Neural cell (in vitro differentiated cells): ENCODE data around the gene LSM5. TPM values are rescaled to one million over a fixed set of nuclear protein-coding genes. Genes with fewer than 3 reads are reported as not detected.

Experiments used
- H2AFZ ChIP-seq: fragments of 200-600, 300-800 bp; sonication (generic), shearing (Covaris generic); 2 replicates; pipeline ENCODE4 v1.6.0; 2014; ENCODE audit warnings: low read depth, mild to moderate bottlenecking, antibody characterized with exemption, low read length, moderate library complexity
- H3F3A ChIP-seq: fragments of 200-600 bp; shearing (Covaris generic); 2 replicates; pipeline ENCODE4 v1.6.1; 2016; ENCODE audit warnings: mild to moderate bottlenecking, moderate library complexity, mixed read lengths, antibody characterized with exemption, low read length; ENCODE audit not compliant: insufficient read depth, poor library complexity, severe bottlenecking
- H3K27ac ChIP-seq: fragments of 200-600, 300-800 bp; sonication (generic), shearing (Covaris generic); 2 replicates; pipeline ENCODE4 v1.5.1; 2014; ENCODE audit warnings: mild to moderate bottlenecking, low read length, moderate library complexity
- H3K27me3 ChIP-seq: fragments of 300-800, 200-600 bp; sonication (generic), shearing (Covaris generic); 2 replicates; pipeline ENCODE4 v1.6.0; 2014; ENCODE audit warnings: mild to moderate bottlenecking, low read depth, low read length, moderate library complexity; ENCODE audit not compliant: insufficient read depth
- H3K36me3 ChIP-seq: fragments of 300-800, 200-600 bp; sonication (generic), shearing (Covaris generic); 2 replicates; pipeline ENCODE4 v1.5.1; 2014; ENCODE audit warnings: mild to moderate bottlenecking, antibody characterized with exemption, low read length, moderate library complexity; ENCODE audit not compliant: insufficient read depth
- H3K4me2 ChIP-seq: fragments of 300-800, 200-600 bp; sonication (generic), shearing (Covaris generic); 2 replicates; pipeline ENCODE4 v1.6.0; 2014; ENCODE audit warnings: mild to moderate bottlenecking, low read length
- H3K4me3 ChIP-seq: fragments of 300-800, 200-600 bp; sonication (generic), shearing (Covaris generic); 2 replicates; pipeline ENCODE4 v1.5.1; 2014; ENCODE audit warnings: mild to moderate bottlenecking, low read length, moderate library complexity
- H3K79me2 ChIP-seq: fragments of 200-600 bp; shearing (Covaris generic); replicated peaks from 2 replicates; pipeline ENCODE4 v1.6.0; 2014; ENCODE audit warnings: mild to moderate bottlenecking, low read length, moderate library complexity; ENCODE audit not compliant: insufficient read depth
- H3K9ac ChIP-seq: fragments of 300-800, 200-600 bp; sonication (generic), shearing (Covaris generic); 2 replicates; pipeline ENCODE4 v1.6.1; 2016; ENCODE audit warnings: mild to moderate bottlenecking, low read length, mixed read lengths
- H3K9me2 ChIP-seq: fragments of 200-600 bp; shearing (Covaris generic); 2 replicates; pipeline ENCODE4 v1.6.1; 2016; ENCODE audit warnings: mild to moderate bottlenecking, low read length, mixed read lengths; ENCODE audit not compliant: insufficient read depth
- H3K9me3 ChIP-seq: fragments of 200-600, 300-800 bp; sonication (generic), shearing (Covaris generic); 2 replicates; pipeline ENCODE4 v1.6.1; 2016; ENCODE audit warnings: mild to moderate bottlenecking, mixed run types, low read length, moderate library complexity, mixed read lengths
- H4K20me1 ChIP-seq: fragments of 200-600 bp; shearing (Covaris generic); 2 replicates; pipeline ENCODE4 v1.6.1; 2016; ENCODE audit warnings: mild to moderate bottlenecking, mixed run types; ENCODE audit not compliant: insufficient read depth
- CTCF ChIP-seq: fragments of 450-650 bp; IDR thresholded peaks from 2 replicates; pipeline ENCODE4 v1.5.1; 2014; ENCODE audit warnings: antibody characterized with exemption, mild to moderate bottlenecking, moderate library complexity; ENCODE audit not compliant: poor library complexity, severe bottlenecking
- EP300 ChIP-seq: fragments of 450-650 bp; conservative IDR thresholded peaks from 2 replicates; pipeline ENCODE4 v1.6.1; 2014; ENCODE audit warnings: antibody characterized with exemption, mild to moderate bottlenecking, moderate library complexity; ENCODE audit not compliant: poor library complexity, severe bottlenecking
- EZH2 ChIP-seq: fragments of 200-600, 300-800 bp; shearing (Covaris generic), sonication (generic); IDR thresholded peaks from 2 replicates; pipeline ENCODE4 v1.6.1; 2014; ENCODE audit warnings: antibody characterized with exemption, low read length, borderline replicate concordance, mild to moderate bottlenecking; ENCODE audit not compliant: insufficient read depth, poor library complexity, severe bottlenecking
- MXI1 ChIP-seq: fragments of 450-650 bp; conservative IDR thresholded peaks from 2 replicates; pipeline ENCODE4 v1.6.1; 2014; ENCODE audit warnings: antibody characterized with exemption, mild to moderate bottlenecking; ENCODE audit not compliant: poor library complexity, severe bottlenecking
- POLR2AphosphoS5 ChIP-seq: IDR thresholded peaks from 2 replicates; pipeline ENCODE4 v1.6.1; 2012
- RAD21 ChIP-seq: fragments of 450-650 bp; conservative IDR thresholded peaks from 2 replicates; pipeline ENCODE4 v1.6.1; 2014; ENCODE audit warnings: antibody characterized with exemption, mild to moderate bottlenecking, moderate library complexity
- REST ChIP-seq: IDR thresholded peaks from 2 replicates; pipeline ENCODE4 v1.6.1; 2012; ENCODE audit warnings: borderline replicate concordance
- SMC3 ChIP-seq: fragments of 450-650 bp; conservative IDR thresholded peaks from 2 replicates; pipeline ENCODE4 v1.6.1; 2014; ENCODE audit warnings: antibody characterized with exemption, mild to moderate bottlenecking, moderate library complexity; ENCODE audit not compliant: poor library complexity
- TAF1 ChIP-seq: IDR thresholded peaks from 2 replicates; pipeline ENCODE4 v1.6.1; 2012; ENCODE audit warnings: low read depth
- polyA plus RNA-seq: library from polyadenylated mRNA; depleted of rRNA; stranded (reverse); fragments of >200 nt; gene quantifications from 2 replicates; pipeline ENCODE4 v1.2.3, GENCODE V29; 2014

Gene LSM5
- polyA plus RNA-seq, 1 donor from 2014 or later, result 100 TPM

GRCh38 chr7:32462977-32463376 is 27.2 kb downstream of the LSM5 start:
- H4K20me1 ChIP-seq, result no peaks in the 10 kb centered on the region
- no peak overlapping the region for H2AFZ ChIP-seq
- H3K79me2 ChIP-seq, result no peaks in the 10 kb centered on the region
- no peaks in the 10 kb centered on the region for H3K9me2 ChIP-seq
- H3K4me3 ChIP-seq, result no peak overlapping the region
- TF ChIP-seq EZH2 (no peak), EP300 (no peak), MXI1 (no peak), REST (no peak), TAF1 (no peak), SMC3 (no peak), CTCF (no peak), POLR2AphosphoS5 (no peak), RAD21 (no peak)
- H3K9ac ChIP-seq, result no peak overlapping the region
- H3F3A ChIP-seq, result no peaks in the 10 kb centered on the region
- no peak overlapping the region for H3K27ac ChIP-seq
- H3K27me3 ChIP-seq, result no peaks in the 10 kb centered on the region
- H3K36me3 ChIP-seq, result no peaks in the 10 kb centered on the region
- no peak overlapping the region for H3K4me2 ChIP-seq
- H3K9me3 ChIP-seq, result no peaks in the 10 kb centered on the region

GRCh38 chr7:32462451-32462850 is 27.7 kb downstream of the LSM5 start:
- no peak overlapping the region for H3K4me2 ChIP-seq
- no peaks in the 10 kb centered on the region for H3K9me3 ChIP-seq
- H3K27ac ChIP-seq, result no peak overlapping the region
- no peak overlapping the region for H3K9ac ChIP-seq
- H3K4me3 ChIP-seq, result no peak overlapping the region
- no peaks in the 10 kb centered on the region for H3K9me2 ChIP-seq
- no peaks in the 10 kb centered on the region for H3K36me3 ChIP-seq
- no peak overlapping the region for H2AFZ ChIP-seq
- H4K20me1 ChIP-seq, result no peaks in the 10 kb centered on the region
- H3F3A ChIP-seq, result no peaks in the 10 kb centered on the region
- TF ChIP-seq SMC3 (no peak), TAF1 (no peak), CTCF (no peak), RAD21 (no peak), EZH2 (no peak), POLR2AphosphoS5 (no peak), MXI1 (no peak)
- no peaks in the 10 kb centered on the region for H3K27me3 ChIP-seq
- no peaks in the 10 kb centered on the region for H3K79me2 ChIP-seq
